Fibroblast of villous mesenchyme (primary cell): ENCODE data around the gene MRPL53. TPM values are rescaled to one million over a fixed set of nuclear protein-coding genes. Genes with fewer than 3 reads are reported as not detected.
"Not testable (repeated sequence)": the region's sequence is repeated elsewhere in the genome, so short reads cannot be mapped to it uniquely, and the experiment has no call there.

ENCODE experiments used
- DNase-seq: peaks from one replicate; pipeline ENCODE4 v3.0.0-alpha.2; 2010; ENCODE audit warnings: low read depth
- H3K4me3 ChIP-seq: 2 replicates; pipeline ENCODE4 v1.5.1; 2011; ENCODE audit warnings: low read depth, mild to moderate bottlenecking, low read length
- total RNA-seq: library from RNA; depleted of rRNA; stranded (reverse); fragments of >200 nt; gene quantifications from 2 replicates; pipeline ENCODE4 v1.2.3, GENCODE V29; 2012
- TF ChIP-seq, protein P1 (sequence below): IDR thresholded peaks from 2 replicates; pipeline ENCODE4 v1.5.1; 2012; ENCODE audit warnings: low read depth, mild to moderate bottlenecking, low read length; ENCODE audit not compliant: insufficient read depth

MRPL53 gene
- total RNA-seq, 1 donor: 21.2 TPM

DNA sequence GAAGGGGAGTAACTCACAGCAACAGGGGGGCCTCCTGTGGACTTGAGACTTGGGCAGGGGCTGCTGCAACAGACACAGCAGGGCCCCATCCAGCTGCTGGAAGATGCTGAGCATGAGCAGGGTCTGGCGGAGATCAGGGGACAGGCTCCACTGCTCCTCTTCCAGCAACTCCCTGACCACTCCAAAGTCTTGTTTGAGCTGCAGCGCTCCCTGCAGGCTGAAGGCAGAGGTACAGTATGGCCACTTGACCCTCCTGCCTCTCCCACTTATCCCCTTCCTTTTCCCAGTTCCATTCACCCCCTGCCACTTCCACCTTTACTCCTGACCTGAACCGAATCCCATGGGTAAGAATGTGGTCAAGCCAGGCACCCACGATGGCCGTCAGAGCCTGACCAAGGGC lies 2.4 kb upstream of the MRPL53 start:
- H3K4me3 ChIP-seq: no peak overlapping the region
- TF ChIP-seq, protein P1, sequence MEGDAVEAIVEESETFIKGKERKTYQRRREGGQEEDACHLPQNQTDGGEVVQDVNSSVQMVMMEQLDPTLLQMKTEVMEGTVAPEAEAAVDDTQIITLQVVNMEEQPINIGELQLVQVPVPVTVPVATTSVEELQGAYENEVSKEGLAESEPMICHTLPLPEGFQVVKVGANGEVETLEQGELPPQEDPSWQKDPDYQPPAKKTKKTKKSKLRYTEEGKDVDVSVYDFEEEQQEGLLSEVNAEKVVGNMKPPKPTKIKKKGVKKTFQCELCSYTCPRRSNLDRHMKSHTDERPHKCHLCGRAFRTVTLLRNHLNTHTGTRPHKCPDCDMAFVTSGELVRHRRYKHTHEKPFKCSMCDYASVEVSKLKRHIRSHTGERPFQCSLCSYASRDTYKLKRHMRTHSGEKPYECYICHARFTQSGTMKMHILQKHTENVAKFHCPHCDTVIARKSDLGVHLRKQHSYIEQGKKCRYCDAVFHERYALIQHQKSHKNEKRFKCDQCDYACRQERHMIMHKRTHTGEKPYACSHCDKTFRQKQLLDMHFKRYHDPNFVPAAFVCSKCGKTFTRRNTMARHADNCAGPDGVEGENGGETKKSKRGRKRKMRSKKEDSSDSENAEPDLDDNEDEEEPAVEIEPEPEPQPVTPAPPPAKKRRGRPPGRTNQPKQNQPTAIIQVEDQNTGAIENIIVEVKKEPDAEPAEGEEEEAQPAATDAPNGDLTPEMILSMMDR: peak; percentile 32
- DNase-seq: no peak

DNA sequence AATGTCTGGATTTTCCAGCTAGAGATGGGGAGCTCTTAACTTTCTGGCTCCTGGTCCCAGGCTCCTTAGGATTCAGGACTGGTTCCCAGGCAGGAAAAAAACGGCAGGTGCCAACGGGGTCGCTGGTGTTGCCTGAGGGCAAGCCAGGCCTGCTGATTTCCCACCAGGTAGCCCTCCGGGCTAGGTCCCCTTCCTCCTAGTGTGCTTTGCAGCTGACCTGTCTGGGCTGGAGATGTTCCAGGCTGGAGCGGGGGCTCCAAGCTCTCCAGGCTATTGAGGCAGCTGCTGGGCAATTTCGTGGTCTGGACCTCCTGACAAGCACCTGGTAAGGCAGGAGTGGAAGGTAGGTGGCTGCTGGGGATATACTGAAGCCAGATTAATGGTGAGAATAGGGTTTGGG lies 2.0 kb upstream of the MRPL53 start:
- TF ChIP-seq, protein P1: no peak
- no peak overlapping the region for H3K4me3 ChIP-seq
- DNase-seq: no peak

DNA sequence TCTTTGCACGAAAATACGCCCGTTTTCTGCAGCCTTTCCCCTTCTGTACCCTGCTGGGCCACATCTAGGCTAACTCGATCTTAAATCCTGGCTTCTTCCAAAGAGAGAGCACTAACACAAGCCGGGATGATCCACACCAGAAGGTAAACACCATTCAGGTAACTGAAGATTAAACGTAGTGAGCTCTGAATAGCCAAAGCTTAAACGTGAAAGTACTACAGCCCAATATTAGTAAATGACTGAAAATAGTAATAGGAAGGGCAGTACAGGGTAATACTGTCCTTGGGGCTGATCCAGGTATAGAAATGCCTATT lies 422 bp upstream of the MRPL53 start:
- DNase-seq: no peak
- peak overlapping the region; percentile 68 for H3K4me3 ChIP-seq

DNA sequence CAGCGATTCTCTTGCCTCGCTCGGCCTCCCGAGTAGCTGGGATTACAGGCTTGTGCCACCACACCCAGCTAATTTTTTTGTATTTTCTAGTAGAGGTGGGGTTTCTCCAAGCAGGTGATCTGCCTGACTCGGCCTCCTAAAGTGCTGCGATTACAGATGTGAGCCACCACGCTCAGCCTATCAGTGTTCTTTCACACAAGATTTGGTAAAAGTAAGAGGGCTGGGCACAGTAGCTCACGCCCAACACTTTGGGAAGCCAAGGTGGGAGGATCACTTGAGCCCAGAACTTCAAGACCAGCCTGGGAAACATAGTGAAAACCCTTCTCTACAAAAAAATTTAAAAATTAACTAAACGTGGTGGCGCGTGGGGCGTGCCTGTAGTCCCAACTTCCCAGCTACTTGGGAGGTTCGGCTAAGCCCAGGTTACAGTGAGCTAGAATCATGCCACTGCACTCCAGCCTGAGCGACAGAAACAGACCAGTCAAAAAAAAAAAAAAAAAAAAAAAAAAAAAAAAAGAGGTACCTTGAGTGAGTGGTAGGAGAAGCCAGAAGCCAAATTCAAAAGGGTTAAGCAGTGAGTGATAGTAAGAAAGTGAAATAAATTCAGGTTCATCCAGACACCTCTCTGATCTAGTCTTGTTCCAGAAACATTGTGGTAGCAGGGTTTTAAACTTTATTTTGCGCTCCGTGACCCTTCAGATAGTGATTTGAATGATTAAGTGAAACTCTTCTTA lies 981 bp downstream of the MRPL53 start:
- DNase-seq: no peak
- peak overlapping the region; percentile 68 for H3K4me3 ChIP-seq
- TF ChIP-seq, protein P1: no peak

More for the DNA sequence above, 422 bp upstream of the MRPL53 start:
- TF ChIP-seq, protein P1: no peak

DNA sequence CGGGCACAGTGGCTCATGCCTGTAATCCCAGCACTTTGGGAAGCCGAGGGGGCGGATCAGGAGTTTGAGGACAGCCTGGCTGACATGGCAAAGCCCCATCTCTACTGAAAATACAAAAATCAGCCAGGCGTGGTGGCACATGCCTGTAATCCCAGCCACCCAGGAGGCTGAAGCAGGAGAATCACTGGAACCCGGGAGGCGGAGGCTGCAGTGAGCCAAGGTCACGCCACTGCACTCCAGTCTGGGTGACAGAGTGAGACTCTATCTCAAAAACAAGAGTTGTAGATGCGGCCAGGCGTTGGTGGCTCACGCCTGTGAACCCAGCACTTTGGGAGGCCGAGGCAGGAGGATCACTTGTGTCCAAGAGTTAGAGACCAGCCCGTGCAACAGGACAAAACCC lies 1.7 kb downstream of the MRPL53 start:
- not testable (repeated sequence) for DNase-seq, H3K4me3 ChIP-seq

DNA sequence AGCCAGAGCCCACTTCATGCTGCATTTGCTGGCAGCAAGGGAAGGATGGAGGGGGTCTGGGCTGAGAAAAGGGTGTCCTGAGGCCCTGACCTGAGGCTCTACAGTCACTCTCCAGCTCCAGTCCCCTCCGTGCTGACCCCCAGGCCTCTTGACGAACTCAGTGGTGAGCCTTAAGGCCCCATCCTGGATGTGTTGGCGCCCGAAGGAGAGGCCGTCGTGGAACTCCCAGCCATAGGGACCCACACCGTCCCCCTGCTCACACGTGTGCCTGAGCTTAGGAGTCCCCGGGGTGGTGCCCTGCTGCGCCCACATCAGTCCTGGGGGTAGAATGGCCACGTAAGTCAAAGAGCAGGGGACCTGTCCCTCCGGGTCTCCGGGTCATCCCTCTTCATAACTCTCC lies 8.1 kb downstream of the MRPL53 start:
- TF ChIP-seq, protein P1: no peak
- DNase-seq: peak; percentile 10
- H3K4me3 ChIP-seq: peak overlapping the region; percentile 81

DNA sequence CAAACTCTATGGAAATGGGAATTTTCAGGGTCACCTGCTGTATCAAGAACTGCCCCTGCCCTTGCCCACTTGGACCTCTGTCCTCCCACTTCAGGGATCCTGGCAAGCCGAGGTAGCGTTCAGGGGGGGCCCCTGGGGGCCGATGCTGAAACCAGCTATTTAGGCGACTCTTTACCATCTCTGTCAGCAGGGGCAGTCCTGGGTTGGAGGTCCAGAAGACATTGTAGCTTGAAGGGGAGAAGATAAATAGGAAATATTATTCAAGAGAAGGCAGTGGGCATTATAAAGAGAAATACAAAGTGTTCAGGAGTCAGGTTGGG lies 9.7 kb downstream of the MRPL53 start:
- no peak for DNase-seq

More for the DNA sequence above, 9.7 kb downstream of the MRPL53 start:
- TF ChIP-seq, protein P1: no peak
- H3K4me3 ChIP-seq: no peak overlapping the region
